DMS153 treated with DMSO at 0.1 percent for 48 hours (cell line): ENCODE data around the gene DNAJC16.

ENCODE experiments used
- DNase-seq: peaks from one replicate; lab custom pipeline; 2025; ENCODE audit not compliant: unreplicated experiment; lab: John Stamatoyannopoulos, UW

Gene DNAJC16

DNA sequence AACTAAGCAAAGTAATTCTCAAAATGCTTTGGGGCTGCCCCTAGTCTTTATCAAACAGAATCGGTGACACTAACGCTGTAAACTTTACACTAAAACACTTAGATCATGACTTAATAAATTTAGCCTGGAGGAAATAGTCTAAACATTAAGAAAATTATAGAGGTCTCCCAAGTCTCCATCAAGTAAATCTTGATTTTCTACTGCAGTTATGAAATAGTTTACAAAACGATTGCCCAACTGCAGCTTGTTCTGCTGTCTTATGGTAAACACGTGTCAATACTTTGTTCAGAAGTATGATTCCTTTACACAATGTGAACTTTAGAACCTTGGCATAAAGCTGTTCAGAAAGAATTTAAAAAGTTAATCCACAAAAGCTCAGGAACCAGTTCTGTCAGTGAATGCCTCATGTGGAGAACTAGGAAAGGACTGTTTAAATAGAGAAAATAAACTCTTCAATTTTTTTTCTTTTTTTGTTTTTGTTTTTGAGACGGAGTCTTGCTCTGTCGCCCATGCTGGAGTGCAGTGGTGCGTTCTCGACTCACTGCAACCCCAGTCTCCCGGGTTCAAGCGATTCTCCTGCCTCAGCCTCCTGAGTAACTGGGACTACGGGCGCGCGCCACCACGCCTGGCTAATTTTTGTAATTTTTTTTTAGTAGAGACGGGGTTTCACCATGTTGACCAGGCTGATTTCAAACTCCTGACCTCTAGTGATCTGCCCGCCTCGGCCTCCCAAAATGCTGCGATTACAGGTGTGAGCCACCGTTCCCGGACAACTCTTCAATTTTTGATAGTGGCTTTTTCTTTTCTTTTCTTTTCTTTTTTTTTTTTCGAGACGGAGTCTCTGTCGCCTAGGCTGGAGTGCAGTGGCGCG is 92.2 kb downstream of the DNAJC16 start:
- no peak for DNase-seq

GRCh38 chr1:15620155-15620545 is 93.5 kb downstream of the DNAJC16 start:
- no peak for DNase-seq

DNA sequence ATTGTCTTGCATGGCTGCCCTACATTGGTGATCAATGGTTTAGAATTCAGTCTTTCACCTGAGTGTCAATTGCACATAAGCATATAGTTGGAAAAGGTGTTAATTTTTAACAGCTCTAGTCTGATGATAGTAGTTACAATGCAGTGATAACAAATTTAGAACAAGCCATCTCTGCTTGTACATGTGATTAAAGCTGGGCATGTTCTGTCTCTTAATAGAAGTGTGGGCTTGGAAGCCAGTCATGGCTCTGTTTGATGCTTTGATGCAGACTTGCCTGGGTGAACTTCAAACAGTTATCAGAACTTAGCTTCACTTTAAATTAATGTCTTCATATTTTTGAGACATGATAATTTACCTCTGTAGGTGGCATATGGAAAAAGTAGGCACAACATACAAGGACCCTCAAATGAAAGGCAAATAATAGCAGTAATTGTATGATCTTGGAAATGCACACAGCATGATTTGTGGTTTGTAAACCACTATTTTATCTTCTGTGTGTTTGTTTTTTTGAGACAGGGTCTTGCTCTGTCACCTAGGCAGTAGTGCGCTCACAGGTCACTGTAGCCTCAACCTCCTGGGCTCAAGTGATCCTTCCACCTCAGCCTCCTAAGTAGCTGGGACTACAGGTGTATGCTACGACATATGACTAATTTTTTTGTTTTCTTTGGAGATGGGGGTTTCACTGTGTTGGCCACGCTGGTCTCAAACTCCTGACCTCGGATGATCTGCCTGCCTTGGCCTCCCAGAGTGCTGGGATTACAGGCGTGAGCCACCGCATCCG is 94.4 kb downstream of the DNAJC16 start:
- DNase-seq = no peak

DNA sequence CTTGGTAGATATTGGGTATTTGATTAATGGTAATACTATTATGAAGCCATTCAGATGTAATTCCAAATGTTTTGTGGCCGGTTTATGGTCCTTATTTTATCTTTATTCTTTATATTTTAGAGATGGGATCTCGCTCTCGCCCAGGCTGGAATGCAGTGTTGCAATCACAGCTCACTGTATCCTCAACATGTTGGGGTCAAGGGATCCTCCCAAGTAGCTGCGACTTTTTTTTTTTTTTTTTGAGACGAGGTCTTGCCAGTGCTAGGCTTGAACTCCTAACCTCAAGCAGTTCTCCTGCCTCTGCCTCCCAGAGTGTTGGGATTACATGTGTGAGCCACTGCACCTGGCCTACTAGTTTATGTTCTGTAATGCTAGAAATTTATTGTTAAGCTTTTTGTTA is 95.3 kb downstream of the DNAJC16 start:
- DNase-seq = no peak

- DNase-seq = no peak
Measured at GRCh38 chr1:15622712-15623373, 96.2 kb downstream of the DNAJC16 start.

GRCh38 chr1:15623435-15623834 is 96.8 kb downstream of the DNAJC16 start:
- DNase-seq = no peak

- DNase-seq = no peak
Measured at GRCh38 chr1:15624133-15624714, 97.6 kb downstream of the DNAJC16 start.

GRCh38 chr1:15625056-15625917 is 98.6 kb downstream of the DNAJC16 start:
- DNase-seq = no peak
